HG02623 (cell line): ENCODE data around the gene WNK2.
A peak's percentile ranks its signal among the peaks of the same experiment; 100 is the strongest.
"Not testable (repeated sequence)": the region's sequence is repeated elsewhere in the genome, so short reads cannot be mapped to it uniquely, and the experiment has no call there.

Source experiments
- ATAC-seq: cut with Tn5 transposase; IDR thresholded peaks from one replicate; pipeline ENCODE4 v1.9.1; 2021; ENCODE audit warnings: moderate library complexity; ENCODE audit not compliant: unreplicated experiment

WNK2 gene

DNA sequence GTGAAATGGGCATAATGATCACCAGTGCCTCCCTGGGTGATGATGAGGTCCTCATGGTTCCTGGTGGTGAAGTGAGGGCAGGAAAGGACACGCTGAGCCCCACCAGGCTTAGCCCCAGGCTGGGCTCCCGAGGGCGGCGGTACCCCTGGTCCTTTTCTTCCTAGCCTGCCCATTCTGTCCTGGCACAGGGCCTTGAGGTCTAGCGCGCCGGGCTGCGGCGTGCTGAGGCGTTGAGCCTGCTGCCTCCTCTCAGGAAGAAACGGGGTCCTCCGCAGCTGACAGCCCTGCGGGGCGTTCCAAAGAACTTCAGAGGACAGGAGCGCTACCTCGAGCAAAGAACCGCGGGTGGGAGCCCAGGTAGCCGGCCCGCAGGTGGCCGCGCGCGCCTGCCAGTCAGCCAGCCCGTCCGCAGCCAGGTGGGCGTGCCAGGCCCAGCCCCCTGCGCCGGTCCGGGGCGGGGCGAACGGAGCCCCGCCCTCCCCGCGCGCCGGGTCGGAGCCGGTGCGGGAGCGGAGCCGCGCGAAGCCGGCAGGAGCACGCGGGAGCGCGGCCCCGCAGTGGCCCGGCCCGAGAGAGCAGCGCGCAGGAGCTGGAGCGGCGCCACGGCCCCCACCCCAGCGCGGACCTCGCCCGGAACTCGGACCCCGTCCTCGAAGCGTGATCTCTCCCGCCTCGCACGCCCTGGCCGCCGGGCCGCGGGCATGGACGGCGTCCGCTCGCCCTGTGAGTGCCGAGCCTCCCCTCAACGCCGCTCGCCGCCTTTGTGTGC, at the start of gene WNK2:
TSS of gene WNK2 (plus strand) at position 477 of the 769 bp plus-strand sequence. CDS start 791 bp downstream, outside the sequence.
- no peak for ATAC-seq

DNA sequence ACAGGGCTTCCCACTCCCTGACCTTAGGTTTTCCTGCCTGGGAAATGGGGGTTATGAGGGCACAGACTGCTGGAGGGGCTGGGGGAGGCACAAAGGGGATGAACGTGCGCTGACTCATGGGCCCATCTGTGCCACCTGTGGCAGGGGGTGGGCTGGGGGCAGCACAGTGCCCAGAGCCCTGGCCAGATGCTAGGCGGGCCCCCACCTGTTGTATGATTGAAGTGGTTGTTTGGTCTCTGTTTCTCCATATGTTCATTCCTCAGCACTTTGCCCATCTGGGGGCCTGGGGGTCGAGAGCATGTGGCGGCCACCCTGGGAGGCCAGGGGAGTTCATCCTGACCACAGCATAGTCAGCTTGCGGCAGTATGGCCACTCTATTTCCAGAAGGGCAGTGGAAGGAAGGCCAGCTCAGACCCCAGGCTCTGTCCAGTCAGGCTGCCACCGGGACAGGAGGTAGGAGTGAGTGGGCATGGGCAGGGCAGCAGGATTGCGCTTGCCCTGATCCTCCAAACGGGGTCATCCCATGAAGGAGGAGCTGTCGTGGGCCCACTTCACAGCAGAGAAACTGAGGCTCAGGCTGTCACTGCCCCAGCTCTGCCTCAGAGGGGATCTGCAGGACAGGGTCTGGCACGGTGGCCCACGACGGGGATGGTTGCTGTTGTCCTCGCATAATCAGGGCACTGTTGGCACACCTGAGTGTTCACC, 49.0 kb upstream of the WNK2 start:
- no peak for ATAC-seq

DNA sequence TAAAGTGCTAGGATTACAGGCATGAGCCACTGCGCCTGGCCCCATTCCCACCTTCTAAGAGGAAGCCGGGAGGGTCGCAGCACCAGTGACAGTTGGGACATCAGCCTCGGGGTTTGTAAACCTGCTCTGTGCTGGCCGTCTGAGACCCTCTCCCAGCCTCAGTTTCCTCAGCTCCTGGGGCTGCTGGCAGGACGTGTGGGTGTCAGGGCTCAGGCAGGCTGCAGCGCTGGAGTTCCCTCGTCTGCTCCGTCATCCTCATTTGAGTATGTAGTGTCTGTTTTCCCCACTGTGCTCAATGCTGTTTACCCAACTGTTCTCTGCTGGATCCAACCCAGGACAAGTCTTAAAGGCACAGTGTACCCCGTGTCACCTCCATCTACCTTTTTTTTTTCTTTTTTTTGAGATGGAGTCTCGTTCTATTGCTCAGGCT, 47.9 kb upstream of the WNK2 start:
- no peak for ATAC-seq

DNA sequence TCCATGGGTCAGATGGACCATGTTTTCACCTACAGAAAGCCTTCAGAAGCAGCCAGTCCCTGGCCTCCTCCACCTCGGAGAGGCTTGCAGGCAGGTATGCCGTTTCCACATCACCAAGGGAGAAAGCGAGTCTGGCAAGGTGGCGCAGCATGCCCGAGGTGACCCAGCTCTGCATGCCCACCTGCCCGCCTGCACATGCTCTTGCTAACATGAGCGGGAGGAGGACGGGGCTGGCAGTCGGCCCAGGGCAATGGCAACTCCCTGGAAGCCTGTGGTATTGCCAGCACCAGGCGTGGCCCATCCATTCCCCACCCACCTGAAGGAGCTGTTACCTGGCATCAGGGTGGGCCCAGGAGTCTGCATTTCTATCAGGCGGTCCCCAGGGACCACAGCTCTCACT, 46.6 kb upstream of the WNK2 start:
- no peak for ATAC-seq

DNA sequence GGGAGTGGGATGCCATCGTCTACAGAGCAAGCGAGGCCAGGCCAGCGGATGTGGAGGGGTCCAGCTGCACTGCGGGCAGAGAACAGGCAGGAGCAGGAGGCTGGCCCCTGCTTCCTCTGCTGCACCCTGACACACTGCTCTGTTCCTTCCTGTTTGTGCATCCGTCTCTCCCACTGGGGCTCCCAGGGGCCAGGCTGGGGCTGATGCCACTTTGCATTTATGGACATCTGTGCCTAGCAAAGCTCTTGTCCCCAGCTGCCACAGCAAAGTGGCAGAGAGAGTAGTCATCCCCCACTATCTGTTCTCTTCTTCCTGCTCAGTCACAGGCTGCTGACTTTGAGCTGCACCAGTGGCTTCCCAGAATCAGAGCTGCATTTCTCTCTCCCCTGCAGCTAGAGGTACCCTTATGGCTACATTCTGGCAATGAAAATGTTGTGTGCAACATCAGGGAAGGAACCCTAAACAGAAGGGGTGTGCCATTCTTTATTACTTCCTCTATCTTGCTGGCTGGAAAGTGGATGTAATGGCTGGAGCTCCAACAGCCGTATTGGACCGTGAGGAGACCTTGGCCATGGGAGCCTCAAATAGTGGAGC, 45.7 kb upstream of the WNK2 start:
- no peak for ATAC-seq

DNA sequence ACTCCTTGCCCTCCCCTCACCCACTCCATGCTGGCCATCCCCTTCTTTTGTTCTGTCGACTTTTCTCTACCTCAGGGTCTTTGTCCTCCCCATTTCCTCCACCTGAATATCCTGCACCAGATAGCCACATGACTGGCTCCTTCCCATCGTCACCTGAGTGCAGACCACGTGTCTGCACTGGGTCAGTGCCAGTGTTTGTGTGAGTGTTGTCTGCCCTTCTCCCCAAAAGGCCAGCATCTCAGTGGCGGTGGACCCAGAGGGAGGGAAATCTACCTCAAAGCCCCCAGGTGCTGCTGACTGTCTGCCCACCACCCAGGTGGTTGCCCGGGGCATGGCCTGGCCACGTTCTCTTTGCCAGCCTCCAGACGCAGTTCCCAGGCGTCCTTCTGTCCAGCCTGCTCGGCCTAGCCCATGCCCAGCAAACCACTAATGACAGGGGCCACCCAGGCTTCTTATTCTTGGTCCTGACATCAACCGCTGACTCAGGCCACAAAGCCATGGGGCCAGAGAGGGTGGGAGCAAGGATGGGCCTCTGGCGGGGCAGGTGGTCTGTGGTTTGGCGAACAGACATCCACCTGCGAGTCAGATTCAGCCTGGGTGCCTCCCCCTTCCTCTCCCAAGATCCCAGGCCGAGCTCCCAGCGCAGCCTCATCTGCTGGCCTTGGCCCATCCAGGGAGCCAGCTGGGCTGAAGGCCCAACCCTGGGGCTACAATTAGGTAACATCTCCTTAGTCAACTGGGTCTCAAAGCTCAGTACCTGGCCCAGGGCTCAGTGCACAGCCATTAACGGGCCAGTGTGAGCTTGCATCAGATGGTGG, 44.4 kb upstream of the WNK2 start:
- ATAC-seq = no peak

DNA sequence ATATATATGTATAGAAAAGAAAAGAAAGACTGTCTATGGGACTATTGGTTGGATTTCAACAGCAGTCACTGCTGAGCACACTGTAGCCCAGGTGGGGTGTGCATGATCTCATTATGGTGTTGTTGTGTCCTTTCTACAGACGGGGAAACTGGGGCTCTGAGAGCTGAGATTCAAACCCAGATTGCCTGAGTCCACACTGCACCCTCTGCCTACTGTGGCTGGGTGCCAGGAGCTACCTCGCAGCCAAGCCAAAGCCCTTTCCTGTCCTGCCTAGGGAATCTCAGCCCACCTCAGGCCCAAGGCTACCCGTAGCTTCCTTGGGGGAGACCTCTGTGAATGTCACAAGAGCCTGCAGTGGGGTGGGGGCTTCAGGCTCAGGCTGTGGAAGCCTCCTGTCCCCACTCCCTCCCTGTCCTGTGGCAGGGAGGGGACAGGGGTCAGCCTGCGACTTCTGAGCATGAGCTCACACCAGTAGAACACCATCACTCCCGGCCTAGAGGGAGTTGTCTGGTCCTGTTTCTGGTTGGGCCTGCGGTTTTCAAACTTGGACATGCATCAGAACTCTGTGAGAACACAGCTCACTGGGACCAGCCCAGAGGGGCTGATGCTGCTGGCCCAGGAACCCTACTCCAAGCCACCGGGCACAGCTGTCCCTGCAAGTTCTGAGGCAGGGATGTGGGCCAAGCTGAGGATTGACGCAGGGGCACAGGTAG, 42.0 kb upstream of the WNK2 start:
- no peak for ATAC-seq

DNA sequence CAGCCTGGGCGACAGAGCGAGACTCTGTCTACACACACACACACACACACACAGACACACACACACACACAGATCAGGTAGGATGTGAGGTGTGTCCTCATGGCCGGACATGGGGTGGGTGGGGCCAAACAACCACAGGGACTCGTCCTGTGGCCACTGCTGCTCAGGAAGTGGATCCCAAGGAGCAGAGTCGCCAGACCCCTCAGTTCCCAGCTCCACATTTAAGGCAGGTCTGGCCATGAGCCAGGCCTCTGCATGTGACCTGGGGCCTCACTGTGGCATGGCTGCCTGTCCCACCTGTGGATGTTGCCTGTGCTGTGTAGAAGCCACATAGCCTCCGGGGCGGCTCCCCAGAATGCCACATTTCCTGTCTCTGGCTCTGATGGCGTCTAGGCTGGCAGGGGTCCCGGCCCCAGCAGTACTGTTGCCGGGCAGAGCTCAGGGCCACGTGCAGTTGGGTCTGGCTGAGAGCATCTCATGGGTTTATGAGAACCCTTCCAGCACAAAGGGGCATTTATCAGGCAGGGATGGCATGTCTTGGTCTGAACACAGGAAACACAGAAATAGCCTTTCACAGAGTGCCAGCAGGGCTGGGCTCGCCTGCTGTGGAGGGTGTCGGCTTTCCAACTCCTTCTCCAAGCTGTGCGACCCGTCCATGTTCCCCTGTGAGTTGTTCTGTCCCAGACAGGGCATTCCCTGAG, 40.0 kb upstream of the WNK2 start:
- ATAC-seq = no peak

DNA sequence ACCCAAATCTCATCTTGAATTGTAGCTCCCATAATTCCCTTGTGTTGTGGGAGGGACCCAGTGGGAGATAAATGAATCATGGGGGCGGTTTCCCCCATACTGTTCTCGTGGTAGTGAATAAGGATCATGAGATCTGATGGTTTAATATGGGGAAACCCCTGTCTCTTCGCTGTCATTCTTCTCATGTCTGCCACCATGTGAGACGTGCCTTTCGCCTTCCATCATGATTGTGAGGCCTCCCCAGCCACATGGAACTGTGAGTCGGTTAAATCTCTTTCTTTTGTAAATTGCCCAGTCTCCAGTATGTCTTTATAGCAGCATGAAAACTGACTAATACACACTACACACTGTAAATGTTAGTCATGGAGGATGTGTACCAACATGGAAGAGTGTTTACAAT, 37.2 kb upstream of the WNK2 start:
- not testable (repeated sequence) for ATAC-seq

DNA sequence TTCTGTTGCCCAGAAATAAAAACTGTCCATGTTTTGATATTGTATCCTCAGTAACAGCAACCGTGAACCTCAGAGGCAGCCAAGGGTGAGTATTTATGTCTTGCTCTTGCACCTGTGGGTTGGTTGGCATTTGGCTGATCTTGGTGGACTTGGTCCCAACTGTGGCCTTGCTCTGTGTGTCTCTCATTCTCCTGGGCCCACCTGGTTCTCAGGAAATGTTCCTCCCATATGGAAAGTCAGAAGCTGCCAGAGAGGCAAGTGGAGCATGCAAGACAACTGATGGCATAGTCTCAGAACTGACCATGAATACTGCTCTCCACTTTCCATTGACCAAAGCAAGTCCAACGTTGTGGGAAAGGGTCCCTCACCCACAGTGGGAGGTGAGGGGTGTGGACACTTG, 36.3 kb upstream of the WNK2 start:
- no peak for ATAC-seq

DNA sequence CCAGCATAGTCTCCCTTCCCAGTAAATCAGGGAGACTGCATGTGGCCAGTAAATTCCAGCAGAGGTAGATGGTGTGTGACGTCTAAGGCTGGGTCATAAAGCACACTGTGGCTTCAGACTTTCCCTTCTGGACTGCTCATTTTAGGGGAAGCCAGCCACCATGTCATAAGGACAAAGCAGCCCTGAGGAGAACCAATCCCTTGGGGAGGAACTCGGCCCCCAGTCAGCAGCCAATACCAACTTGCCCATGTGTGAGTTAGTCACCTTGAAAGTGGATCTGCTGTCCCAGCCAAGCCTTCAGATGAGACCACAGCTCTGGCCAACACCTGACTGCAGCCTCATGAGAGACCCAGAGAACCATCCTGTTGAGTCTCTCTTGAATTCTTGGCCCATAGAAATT, 35.2 kb upstream of the WNK2 start:
- ATAC-seq = no peak

DNA sequence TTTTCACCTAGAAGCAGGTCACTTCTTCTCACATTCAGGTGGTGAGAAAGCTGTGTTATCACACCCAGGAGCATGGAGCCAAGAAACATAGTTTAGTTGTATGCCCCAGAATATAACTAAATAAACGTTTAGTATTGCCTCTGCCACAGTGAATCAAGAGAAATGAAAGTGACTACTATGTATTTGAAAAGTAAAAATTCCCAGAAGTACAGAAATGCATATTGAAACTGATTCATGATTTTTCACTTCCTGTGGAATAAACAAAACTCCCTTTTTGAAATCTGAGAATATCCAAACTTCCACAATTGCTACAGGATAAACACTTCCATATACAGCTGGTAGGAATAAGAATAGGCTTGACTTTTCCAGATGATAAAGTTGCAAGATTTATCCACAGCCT, 34.6 kb upstream of the WNK2 start:
- ATAC-seq = no peak

DNA sequence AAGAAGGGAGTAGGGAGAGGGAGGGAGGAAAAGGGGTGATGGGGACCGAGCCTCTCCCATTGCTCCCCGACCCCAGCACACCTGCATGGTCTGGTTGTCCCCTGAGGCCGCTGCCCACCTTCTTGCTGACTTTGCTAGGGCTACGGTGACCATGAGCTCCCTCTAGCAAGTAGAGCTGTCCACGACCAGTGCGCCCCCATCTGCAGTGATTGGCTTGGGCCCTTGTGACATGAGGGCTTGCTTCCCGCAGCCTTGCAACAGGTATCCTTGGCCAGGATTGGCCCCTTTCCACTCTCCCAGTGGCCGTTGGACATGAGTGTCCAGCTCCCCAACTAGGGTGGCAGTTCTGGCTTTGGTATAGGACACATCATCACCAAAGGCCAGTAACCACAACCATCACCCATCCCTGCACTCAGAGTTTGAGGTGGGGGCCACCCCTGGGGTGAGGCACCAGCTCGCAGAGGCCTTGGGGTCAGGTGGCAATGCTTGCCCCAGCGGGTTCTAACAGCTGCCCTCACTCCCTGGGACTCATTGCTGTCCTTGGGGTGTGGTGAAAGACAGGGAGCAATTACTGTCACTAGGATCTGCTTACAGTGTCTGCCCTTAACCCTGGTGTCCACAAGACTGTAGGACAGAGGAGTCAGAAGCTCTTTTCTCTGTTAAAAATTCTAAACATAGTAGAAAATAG, 32.7 kb upstream of the WNK2 start:
- no peak for ATAC-seq

DNA sequence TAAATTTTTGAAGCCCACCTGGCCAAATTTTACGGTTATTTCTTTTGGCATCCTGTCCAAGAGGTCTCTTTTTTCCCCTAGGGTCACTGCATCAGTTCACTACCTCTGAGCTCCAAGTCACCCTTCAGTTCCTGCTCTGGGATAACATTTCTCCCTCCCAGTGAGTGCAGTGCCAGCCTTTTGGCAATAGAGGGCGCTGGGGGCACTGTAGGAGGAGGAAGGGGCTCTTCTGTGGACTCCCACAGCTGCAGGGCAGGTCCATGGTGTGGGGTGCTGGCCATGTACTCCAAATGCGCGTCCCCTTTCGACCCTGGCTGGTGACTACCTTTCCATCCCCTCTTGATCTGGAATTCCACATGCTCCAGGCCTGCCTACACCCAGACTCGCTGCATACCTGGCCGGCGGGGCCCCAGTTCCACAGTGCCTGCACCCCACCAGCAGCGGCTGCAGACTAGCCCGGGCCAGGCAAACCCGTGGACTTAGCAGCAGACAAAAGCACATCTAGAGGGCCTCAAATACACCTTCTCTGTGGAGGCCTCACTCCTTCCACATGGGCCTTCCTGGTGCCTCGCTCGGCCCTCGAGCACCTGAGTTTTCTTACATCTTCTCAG, 29.5 kb upstream of the WNK2 start:
- ATAC-seq = no peak

DNA sequence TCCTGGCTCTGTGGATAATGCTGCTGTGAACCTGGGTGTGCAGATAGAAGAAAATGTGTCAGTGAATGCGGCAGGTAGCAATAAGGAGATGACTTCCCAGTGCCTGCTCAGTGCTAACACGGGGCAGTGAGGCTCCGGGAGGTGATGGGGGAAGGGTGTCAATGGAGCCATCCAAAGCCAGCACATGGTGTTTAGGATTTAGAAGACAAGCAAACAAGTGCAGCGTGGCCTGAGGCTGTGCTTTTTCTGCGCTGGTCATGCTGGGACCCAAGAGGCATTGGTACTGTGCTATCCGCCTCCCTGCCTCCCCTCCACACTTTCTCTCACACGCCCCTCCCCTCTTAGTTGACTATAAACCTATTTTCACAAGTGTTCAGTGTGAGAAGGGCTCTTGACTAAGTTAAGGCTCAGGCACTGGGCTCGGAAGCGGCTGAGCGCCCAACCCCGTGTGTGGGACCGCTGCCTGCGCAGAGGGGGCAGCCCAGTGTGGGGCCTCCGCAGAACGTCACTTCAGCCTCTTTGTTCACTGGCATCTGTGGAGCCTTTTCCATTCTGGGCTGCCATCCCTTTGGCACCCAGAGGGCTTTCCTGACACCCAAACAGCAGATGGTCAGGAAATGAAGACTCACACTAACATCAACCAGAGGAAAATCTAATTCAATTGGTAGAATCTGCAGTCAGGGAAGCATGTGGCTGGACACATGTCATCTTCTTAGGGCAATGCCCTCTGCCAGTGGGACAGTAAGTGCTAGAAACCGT, 28.0 kb upstream of the WNK2 start:
- no peak for ATAC-seq

DNA sequence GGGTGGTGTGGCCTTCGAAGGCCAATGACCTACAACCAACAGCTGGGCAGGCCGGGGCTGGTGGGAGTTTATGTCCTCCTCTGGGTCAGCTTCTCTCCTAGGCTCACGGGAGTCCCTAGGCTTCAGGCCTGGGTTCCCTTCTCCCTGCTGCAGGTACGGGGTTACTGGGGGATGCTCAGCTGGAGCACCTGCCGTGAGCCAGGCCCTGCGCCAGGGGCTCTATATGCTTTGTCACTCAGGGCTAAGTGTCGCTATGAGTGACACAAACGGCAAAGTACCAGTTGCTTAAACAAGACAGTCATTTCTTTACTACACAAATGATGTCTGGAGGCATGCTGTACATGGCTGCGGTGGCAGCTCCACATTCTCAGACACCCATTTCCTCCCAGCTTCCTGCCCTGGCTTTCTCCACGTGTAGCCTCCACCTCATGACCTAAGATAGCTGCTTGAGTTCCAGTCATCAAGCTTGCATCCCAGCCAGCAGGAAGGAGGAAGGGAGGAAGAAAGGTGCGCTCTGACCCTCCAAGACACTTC, 27.4 kb upstream of the WNK2 start:
- no peak for ATAC-seq

DNA sequence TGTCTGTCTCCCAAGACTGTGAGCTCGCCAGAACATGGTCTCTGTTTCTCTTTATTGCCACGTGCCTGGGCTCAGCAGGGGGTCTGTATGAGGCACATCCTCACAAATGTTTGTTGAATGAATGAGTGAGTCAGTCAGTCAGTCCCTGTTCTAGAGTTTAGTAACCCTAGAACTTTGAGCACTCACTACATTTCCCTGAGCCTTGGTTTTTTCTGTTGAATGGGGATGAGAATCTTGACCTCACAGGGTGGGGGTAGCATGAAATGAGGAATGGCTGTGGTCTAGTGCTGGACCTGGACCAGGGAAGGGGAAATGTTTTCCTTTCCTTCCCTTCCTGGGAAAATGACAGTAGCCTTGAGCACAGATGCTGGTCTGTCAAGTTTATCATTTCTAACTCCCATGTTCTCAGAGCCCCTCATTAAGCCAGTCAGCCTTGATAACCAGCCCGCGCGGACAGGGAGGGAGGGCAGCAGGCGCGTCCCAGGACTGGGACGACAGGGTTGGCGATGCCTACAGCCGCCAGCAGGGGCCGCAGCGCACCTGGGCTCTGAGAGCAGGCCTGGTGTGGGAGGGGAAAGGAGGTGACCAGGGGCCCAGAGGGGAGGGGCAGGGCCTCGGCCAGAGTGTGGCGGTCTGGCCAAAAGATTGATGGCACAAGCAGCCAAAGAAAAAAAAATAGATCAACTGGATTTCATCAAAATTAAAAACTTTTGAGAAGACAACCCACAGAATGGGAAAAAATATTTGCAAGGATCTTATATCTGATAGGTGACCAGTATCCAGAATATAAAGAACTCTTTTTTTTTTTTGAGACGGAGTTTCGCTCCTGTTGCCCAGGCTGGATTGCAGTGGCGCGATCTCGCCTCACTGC, 24.1 kb upstream of the WNK2 start:
- ATAC-seq = peak; percentile 76
